AG04450 (cell line): ENCODE data around the gene THAP2. TPM values are rescaled to one million over a fixed set of nuclear protein-coding genes. Genes with fewer than 3 reads are reported as not detected.

Experiments
- CTCF ChIA-PET: fragments of 300-600, 350-600 bp; formaldehyde crosslinking; extraction: SDS; loops from one replicate; lab custom pipeline; 2022; ENCODE audit warnings: antibody characterized with exemption, inconsistent platforms; lab: Charles Lee
- POLR2A ChIA-PET: fragments of 350-600 bp; formaldehyde crosslinking; extraction: SDS; loops from one replicate; lab custom pipeline; 2021; ENCODE audit warnings: antibody characterized with exemption, inconsistent platforms; lab: Yijun Ruan, JAX
- DNase-seq: peaks from one replicate; pipeline ENCODE4 v3.0.0-alpha.2; 2011; ENCODE audit warnings: low read depth, low spot score
- H3K27ac ChIP-seq: one replicate; pipeline ENCODE4 v1.5.1; 2012; ENCODE audit warnings: low read depth, low read length, control low read depth
- H3K27me3 ChIP-seq: one replicate; pipeline ENCODE4 v1.6.0; 2012; ENCODE audit warnings: low read length; ENCODE audit not compliant: control insufficient read depth, insufficient read depth
- H3K4me3 ChIP-seq: 2 replicates; pipeline ENCODE4 v1.5.1; 2011; ENCODE audit warnings: mild to moderate bottlenecking, low read depth, low read length, control low read depth
- H3K9me3 ChIP-seq: 2 replicates; pipeline ENCODE4 v1.5.1; 2012; ENCODE audit warnings: low read length; ENCODE audit not compliant: control insufficient read depth, insufficient read depth
- polyA plus RNA-seq: library from polyadenylated mRNA; depleted of rRNA; stranded (reverse); fragments of >200 nt; gene quantifications from 2 replicates; pipeline ENCODE4 v1.2.3, GENCODE V29; 2011; rRNA removed
- small RNA-seq: library from RNA; depleted of rRNA; stranded (forward); fragments of <200 nt; gene quantifications from one replicate; pipeline ENCODE3, GENCODE V24; 2012; ENCODE audit warnings: low read depth; ENCODE audit not compliant: insufficient read length
- TF ChIP-seq, protein P1 (sequence below): IDR thresholded peaks from 2 replicates; pipeline ENCODE4 v1.5.1; 2011; ENCODE audit warnings: low read depth, low read length, control low read depth, inconsistent platforms

Gene THAP2
- polyA plus RNA-seq, 1 experiment, result 6.1 TPM

GRCh38 chr12:71727958-71728357 lies 63.9 kb downstream of the THAP2 start:
- Histone ChIP-seq H3K27ac (no peak overlapping the region), H3K27me3 (no peaks in the 10 kb centered on the region), H3K4me3 (no peak overlapping the region), H3K9me3 (0 out of 2 replicates have a peak, but pooled peaks cover 2% of the 10 kb centered on the region)
- POLR2A ChIA-PET, result no interaction called here
- DNase-seq, result no peak
- CTCF ChIA-PET, result no interaction called here
- TF ChIP-seq, protein P1, sequence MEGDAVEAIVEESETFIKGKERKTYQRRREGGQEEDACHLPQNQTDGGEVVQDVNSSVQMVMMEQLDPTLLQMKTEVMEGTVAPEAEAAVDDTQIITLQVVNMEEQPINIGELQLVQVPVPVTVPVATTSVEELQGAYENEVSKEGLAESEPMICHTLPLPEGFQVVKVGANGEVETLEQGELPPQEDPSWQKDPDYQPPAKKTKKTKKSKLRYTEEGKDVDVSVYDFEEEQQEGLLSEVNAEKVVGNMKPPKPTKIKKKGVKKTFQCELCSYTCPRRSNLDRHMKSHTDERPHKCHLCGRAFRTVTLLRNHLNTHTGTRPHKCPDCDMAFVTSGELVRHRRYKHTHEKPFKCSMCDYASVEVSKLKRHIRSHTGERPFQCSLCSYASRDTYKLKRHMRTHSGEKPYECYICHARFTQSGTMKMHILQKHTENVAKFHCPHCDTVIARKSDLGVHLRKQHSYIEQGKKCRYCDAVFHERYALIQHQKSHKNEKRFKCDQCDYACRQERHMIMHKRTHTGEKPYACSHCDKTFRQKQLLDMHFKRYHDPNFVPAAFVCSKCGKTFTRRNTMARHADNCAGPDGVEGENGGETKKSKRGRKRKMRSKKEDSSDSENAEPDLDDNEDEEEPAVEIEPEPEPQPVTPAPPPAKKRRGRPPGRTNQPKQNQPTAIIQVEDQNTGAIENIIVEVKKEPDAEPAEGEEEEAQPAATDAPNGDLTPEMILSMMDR, result no peak

Small RNAs within 50 kb of the gene (small RNA-seq; reads per million reads assigned to genes)
- not detected for gene RF00560

Other genes with a start within 250 kb of the THAP2 start
- gene LGR5, start 224.5 kb upstream of the THAP2 start, polyA plus RNA-seq, result not detected in 2 replicates
- gene ZFC3H1, start 453 bp upstream of the THAP2 start, polyA plus RNA-seq, result 38.4 and 55.5 TPM in 2 replicates
- 18.8 and 23.3 TPM in 2 replicates for gene TMEM19, start 21.8 kb downstream of the THAP2 start, polyA plus RNA-seq
- gene RAB21, start 90.6 kb downstream of the THAP2 start, polyA plus RNA-seq, result 15.6 and 18.6 TPM in 2 replicates
- gene TBC1D15, start 175.5 kb downstream of the THAP2 start, polyA plus RNA-seq, result 23.4 and 34.8 TPM in 2 replicates